GM12864 (cell line): Measurements from ENCODE around the gene TRIP11.

Experiments used
- DNase-seq: peaks from one replicate; pipeline ENCODE4 v3.0.0-alpha.2; 2011; ENCODE audit warnings: low read depth
- H3K4me3 ChIP-seq: 2 replicates; pipeline ENCODE4 v1.5.1; 2011; ENCODE audit warnings: mild to moderate bottlenecking, low read depth, low read length, control low read depth
- TF ChIP-seq, protein P1 (sequence below): IDR thresholded peaks from 2 replicates; pipeline ENCODE4 v1.5.1; 2011; ENCODE audit warnings: low read depth, mild to moderate bottlenecking, moderate library complexity, low read length, control low read depth, inconsistent platforms; ENCODE audit errors: missing control alignments

TRIP11 gene

GRCh38 chr14:91956616-91957015 lies 83.2 kb downstream of the TRIP11 start:
- no peak overlapping the region for H3K4me3 ChIP-seq
- TF ChIP-seq, protein P1, sequence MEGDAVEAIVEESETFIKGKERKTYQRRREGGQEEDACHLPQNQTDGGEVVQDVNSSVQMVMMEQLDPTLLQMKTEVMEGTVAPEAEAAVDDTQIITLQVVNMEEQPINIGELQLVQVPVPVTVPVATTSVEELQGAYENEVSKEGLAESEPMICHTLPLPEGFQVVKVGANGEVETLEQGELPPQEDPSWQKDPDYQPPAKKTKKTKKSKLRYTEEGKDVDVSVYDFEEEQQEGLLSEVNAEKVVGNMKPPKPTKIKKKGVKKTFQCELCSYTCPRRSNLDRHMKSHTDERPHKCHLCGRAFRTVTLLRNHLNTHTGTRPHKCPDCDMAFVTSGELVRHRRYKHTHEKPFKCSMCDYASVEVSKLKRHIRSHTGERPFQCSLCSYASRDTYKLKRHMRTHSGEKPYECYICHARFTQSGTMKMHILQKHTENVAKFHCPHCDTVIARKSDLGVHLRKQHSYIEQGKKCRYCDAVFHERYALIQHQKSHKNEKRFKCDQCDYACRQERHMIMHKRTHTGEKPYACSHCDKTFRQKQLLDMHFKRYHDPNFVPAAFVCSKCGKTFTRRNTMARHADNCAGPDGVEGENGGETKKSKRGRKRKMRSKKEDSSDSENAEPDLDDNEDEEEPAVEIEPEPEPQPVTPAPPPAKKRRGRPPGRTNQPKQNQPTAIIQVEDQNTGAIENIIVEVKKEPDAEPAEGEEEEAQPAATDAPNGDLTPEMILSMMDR, result no peak

DNA sequence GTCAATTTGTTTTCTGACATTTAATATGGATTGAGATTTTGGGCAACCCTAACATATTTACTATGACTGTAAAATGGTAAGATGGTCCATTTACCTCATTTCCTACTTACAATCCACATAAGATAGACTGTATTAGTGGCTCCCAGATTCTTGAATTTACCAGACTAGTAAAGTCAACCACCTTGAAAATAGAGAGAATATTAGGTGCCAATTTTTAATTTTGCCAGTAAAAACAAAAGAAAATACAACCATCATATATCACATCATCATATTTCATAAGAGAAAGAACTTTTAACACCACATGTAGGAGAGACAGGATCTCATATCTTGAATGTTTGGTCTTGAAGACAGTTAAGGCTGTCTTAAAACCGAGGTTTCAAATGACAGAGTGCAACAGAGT lies 84.7 kb downstream of the TRIP11 start:
- DNase-seq, result no peak
- TF ChIP-seq, protein P1, result no peak
- no peak overlapping the region for H3K4me3 ChIP-seq

More at GRCh38 chr14:91956616-91957015, 83.2 kb downstream of the TRIP11 start:
- no peak for DNase-seq

- DNase-seq, result no peak
- H3K4me3 ChIP-seq, result no peak overlapping the region
- TF ChIP-seq, protein P1, result no peak
Measured at GRCh38 chr14:91953170-91953985, 86.5 kb downstream of the TRIP11 start.

DNA sequence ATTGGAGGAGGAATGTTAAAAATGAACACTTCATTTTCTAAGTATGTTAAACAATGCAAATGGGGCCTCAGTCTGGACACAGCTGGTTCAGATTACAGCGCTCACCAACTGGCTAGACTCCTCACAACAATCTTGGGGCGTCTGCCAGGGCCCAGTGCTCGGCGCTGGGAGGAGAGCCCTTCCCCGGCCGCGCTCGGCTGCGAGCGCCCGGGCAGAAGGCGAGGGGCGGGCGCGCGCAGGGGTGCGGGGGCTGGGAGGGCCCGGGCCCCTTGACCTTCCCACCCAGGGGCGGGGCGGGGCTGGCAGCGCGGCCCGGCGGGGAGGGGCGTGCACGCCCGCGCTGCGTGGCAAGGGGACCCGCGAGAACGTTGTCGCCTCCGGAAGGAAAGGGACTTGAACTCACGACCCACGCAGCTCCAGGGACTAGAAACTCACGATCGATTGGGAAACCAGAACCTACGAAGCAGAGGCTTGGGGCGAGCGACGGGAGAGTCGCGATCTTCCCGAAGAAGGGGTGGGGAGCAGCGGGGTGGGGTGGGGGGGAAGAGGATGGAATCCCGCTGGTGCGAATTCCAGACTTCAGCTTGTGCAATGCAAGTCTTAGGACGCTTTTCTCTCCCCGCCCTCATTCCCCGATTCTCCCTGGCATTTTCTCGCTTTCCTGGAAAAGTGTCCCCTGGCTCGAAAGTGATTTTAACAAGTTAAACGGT lies 92.2 kb downstream of the TRIP11 start, which contains the start of gene FBLN5:
TSS of gene FBLN5 (minus strand) at position 220 of the 710 bp plus-strand sequence. CDS start 465 bp downstream, outside the sequence.
- DNase-seq, result no peak
- TF ChIP-seq, protein P1, result no peak
- H3K4me3 ChIP-seq, result no peak within 1 kb of the TSS

DNA sequence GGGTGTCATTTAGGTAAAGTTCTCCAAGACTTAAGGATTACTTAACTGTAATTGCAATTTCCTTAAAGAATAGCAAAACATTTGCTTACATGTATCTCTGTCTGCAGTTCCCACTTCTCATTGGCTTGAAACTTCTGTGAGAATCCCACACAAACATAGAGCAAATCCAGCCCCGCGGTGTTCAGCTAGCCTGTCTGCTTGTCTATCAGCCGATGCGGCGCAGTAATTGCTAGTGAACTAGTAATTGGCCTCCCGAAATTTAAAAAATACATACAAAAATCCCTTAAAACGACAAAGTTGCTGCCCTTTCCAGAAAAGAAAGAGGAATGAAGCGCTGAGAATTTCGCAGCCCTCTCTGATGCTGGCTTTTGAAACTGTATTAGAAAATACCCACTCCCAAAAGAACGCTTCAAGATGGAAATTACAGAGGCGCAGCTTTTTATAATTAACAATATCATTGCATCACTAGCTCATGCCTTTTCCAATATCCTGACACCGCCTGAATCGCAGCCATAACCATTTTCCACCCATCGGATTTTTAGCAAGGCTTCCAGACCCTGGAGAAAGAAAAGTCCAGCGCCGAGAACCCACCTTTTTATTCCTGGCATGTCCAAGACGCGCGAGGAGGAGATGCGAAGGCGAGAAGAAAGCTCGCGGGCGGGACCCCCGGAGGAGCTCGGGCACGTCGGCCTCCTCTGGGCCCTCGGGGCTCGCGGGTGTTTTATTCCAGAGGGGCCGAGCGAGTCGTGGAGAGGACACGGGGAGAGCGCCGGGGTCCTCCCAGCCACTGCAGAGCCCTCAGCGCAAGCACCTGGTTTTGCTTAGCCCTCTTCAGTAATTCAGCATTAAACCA lies 93.0 kb downstream of the TRIP11 start:
- TF ChIP-seq, protein P1, result no peak
- no peak for DNase-seq
- H3K4me3 ChIP-seq, result no peak overlapping the region

- DNase-seq, result no peak
- TF ChIP-seq, protein P1, result no peak
Measured at GRCh38 chr14:91945751-91946621, 93.9 kb downstream of the TRIP11 start.

More at GRCh38 chr14:91945751-91946621, 93.9 kb downstream of the TRIP11 start:
- H3K4me3 ChIP-seq, result no peak overlapping the region
